Lower leg skin (tissue), 3 donors: Measurements from ENCODE around the gene MSL3B.

Source experiments
- CTCF ChIP-seq, 3 donors: fragments of 450-650 bp; IDR thresholded peaks; one replicate each; pipeline ENCODE4 v1.5.1; 2016; ENCODE audit warnings: antibody characterized with exemption in 3 of 3, mild to moderate bottlenecking in 3 of 3, moderate library complexity in 2 of 3
- POLR2A ChIP-seq, 2 donors: fragments of 450-650 bp; IDR thresholded peaks; one replicate each; pipeline ENCODE4 v1.6.1; 2016 to 2017; ENCODE audit warnings: antibody characterized with exemption in 2 of 2, mild to moderate bottlenecking in 1 of 2, moderate library complexity in 1 of 2

DNA sequence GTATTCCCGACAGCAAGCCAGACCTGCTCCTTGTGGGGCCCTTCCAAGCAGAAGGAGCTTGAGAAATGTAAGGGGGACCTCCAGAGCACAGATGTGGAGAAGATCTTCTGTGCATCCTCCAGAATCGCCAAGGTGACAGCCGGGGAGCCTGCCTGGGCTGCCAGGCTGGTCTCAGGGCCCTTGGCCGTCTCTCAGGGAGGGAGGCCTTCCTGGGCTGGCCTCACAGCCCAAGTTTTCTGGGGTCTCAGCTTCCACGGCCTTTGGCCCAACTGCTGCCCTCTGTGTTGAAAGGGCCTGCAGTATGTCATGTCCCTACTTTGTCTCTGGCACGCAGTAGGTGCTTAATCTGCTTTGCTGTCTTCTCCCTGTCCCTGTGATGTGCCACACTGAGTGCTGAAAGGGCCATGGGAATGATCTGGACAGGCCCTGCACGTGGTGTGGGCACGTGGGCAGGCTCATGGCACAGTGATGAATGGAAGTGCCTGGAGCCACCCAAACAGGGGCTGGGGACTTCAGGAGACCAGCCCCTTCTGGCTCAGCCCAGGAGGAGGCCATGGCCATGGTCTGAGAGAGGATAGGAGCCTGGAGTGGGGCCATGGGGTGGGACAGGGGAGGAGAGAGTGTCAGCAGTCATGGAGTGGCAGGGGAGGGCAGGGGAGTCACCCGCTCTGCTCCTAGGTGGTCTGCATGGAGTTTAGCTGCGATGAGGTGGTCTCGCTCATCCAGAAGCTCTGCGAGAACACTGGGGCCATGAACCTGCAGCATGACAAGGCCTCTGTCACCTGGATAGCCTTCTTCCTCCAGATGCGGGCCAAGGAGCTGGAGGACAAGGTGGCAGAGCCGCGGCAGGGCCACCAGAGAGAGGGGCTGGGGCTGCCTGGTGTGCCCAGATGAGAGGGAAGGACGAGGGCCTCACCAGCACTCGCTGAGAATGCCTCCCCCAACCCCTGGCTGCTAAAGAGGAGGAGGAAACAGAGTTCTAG lies 49.3 kb downstream of the MSL3B start:
- TF ChIP-seq POLR2A (IDR thresholded peaks at IDR 0.05) (no peak), CTCF (IDR thresholded peaks at IDR 0.05) (no peak)
